ENCODE measurements around the gene C8B. TPM values are rescaled to one million over a fixed set of nuclear protein-coding genes. Genes with fewer than 3 reads are reported as not detected.

The C8B gene
- not detected for total RNA-seq

DNA sequence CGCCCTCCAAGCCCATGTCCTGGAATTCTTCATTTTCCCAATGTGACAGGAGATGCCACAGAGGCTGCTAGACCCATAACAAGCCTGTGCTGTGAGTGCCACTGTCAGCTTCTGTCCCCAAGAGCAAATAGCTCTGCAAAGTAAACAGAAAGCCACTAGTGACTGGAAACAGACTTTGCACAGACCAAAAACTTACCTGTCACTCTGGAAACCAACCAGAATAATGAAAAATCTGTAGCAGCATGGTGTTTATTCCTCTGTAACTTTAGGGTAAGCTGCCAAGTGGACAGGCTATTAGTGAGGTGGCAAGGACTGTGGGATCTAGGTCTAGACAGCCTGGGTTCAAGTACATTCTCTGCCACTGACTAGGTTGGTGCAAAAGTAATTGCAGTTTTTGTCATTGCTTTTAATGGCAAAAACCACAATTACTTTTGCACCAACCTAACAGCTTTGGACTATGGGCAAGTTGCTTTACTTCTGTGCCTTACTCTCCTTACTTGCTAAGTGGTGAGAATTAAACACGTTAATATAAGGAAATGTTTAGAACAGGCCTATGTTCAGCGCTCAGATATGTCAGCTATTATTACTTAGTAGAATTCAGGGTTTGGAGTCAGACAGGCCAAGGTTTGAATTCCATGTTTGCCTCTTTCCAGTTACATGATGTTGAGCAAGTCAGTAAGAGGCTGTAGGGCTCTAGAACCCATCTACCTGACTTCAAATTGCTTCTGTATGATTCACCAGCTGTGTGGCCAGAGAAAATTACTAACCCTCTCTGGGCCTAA is at the start of gene C8B:
Gene C8B, minus strand, starts transcription at position 100 of the 782 bp plus-strand sequence. Its CDS starts 67 bp downstream, at position 33.
- DNase-seq: no peak

DNA sequence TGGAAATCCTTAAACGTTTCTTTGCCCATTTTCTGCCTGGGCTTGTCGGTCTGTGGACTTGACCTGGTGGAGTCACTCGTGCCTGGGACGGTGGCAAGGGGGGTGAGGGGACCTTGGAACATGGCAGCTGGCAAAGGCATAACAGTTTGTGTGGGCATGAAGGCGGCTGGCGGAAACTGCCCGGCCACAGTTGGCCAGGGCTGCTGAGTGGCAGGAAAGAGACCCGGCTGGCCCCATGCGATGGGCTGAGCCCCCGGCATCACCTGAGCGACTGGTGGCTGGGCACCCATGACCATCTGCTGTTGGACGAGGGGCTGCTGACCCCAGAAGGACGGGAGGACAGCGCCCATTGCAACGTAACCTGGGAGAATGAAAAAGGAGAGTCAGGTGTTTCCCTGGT is 49.3 kb upstream of the C8B start:
- DNase-seq: no peak

DNA sequence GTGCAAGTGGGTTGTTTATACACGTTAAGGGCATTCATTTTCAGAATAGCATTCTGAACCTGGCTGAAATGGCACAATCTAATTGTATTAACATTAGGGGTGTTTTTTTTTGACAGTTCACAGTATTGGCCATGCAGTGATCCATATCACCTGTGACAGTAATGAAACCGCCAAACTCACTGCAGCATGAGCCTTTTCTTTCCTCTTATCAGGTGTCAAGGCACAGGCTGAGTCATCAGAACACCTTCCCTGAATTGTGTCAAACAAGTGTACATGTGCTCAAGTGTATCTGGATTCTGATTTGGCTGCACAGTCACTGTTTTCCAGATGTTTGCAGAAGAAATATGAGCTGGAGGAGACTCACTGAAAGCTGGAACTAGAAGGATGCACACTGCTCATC is 47.7 kb upstream of the C8B start:
- no peak for DNase-seq

DNA sequence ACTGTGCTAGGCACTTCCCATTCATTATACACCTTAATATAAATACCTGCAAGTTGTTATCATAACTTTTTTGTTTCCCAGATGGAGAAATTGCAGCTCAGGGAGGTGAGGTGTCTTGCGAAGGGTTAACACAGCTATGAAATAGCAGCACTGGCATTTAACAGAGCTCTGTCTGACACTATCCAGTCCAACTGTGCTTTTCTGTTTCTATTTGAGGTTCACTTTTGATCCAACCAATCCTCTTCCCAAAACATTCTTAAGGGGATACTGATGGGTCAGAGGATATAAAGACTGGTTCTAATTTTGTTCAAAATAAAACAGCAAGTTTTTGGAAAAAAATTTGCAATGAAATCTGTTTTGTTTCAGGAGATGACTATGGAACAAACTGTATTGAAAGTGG is 46.5 kb upstream of the C8B start:
- no peak for DNase-seq

DNA sequence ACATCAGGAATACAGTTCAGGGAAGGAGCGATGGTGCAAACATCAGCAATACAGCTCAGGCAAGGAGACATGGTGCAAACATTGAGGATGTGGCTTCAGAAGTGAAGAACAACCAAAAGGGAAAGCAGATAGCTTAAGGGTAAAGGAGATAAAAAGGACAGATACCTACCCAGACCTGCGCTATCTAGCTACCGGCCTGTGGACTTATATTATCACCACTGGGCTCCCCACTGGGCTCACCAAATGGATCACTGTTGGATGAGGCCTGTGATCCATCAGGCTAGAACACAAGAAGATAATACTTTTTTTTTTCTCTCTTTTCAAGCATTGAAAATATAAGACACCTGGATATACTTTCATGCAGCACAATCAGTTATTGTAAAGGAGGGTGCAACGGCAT is 44.7 kb upstream of the C8B start:
- DNase-seq: no peak

DNA sequence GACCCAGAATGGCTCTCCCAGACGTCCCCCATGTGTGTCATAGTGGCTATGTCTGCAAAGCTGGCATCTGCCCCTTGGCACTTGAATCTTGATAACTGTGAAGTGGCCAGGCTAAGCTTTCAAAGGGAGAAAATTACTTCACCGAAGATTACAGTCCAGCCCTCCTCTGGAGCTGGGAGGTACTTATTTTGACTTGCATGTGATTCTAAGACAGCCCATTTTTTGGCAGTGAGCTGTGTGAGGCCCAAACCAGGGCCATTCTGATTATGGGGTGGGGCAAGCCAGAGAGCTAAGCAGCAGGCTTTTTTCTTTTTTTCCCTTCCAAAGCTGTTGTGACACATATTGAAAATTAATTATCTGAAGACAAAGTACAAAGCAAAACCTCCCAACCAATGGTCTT is 42.1 kb upstream of the C8B start:
- DNase-seq: no peak

DNA sequence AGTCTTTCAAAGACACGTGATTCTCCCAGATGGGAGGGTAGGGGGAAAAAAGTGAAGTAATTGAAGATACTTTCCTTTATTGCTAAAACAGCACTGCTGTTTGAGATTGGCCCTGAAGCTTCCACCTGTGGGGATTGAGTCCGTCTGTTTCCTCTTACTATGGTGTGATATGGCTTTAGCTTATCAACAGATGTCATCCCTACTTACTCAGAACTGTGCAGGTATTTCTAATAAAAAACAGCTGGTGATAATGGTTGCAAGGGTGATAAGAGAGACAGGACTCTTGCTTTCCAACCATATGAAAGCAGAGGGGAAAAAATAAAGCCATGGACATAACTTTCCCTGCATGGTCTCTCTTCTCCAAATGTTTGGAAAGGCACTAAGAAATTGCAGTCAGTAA is 41.7 kb upstream of the C8B start:
- DNase-seq: no peak

DNA sequence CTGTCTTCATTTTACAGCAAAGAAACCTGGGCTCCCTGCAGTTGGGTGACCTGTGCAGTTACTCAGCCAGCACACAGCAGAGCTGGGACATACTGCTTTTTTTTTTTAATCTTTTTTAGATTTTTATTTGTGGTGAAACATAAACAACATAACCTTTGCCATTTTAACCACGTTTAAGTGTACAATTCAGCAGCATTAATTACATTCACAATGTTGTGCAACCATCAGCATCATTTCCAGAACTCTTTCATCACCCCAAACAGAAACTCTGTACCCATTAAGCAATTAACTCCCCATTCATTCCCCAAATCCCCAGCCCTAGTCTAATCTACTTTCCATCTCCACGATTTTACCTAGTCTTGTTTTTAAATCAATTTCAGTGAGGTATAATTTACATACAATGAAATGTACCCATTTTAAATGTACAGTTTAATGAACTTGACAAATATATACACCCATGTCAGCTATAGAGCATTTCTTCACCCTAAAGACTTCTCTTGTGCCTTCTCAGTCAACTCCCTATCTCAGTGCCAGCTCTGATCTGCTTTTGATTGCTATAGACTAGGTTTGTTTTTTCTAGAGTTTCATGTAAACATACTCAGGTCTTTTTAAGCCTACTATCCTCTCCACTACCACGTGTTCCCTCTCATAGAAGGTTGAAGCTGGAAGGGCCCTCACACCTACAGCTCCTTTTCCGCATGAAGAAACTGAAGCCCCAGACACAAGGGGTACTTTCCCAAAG is 37.8 kb upstream of the C8B start:
- DNase-seq: no peak

DNA sequence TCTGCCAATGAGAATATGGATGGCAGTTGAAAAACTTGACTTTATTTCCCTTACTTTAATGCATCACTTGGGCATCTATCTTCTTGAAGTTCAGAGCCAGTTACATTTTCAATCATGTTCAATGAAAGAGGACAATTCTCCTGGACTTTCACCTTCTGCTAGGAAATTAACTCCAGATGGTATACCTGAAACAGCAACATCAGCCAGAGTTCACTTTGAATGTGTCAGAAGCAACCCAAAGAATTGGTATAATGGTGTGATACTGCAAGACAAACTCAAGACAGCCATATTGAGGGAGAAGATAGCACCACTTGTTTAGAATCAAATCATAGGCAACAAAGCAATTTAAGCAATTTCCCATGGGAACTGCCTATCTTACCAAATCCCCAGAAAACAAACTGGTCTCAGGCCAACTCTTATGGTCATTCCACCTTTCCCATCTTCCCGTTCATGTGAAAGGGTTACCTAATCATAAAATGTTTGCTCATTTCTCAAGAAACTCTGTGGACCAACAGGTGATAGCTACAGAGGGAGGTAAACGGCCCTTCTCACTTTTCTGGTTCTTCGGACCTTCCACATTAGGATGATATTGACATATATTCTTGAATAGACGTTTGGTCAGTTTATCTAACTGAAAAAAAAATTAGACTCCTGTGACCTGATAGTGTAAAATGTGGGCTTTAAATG is 29.7 kb upstream of the C8B start:
- DNase-seq: no peak

DNA sequence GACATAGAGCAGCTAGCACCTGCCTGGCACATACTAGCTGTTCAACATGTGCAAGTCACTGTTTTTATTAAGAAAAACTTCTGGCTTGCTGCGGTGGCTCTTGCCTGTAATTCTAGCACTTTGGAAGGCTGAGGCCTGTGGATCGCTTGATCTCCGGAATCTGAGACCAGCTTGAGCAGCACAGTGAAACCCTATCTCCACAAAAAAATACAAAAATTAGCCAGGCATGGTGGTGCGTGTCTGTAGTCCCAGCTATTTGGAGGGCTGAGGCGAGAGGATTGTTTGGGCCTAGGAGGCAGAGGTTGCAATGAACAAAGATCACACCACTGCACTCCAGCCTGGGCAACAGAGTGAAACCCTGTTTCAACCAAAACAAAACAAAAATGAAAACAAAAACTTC is 27.7 kb upstream of the C8B start:
- no peak for DNase-seq

DNA sequence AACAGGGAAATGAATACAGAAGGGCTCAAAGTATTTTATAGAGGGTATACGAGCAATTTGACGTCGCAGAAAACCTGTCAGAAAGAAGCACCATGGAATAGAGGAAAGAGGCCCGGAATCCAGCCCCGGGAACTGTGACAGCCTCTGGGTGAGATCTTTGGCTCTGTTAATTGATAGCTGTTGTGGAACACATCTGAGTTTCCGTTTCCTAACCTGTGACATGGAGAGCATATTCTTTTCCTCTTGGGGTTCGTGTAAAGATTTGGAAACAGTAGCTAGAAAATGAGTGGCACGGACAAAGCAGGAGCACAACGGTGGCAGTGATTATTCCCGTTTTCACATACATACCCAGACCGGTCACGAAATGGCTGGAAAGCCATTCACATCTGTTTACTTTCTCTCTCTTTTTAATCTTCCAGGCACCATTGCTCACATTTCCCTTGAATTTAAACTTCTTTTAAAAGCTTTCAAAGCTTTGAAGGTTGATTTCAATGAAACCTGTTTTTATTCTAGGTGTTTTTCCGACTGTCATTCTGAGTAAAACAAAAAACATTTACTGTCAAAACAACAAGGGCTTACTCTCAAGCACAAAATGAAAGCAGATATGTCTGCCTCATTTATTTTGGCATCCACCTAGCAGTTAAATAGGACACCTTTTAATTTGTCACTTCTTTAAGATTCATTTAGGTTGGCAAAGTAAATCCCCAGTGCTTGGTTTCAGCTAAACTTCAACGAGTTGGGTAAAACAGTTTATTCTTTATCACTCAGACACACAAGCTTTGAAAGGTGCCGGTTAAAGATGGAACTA is 26.7 kb upstream of the C8B start:
- no peak for DNase-seq

DNA sequence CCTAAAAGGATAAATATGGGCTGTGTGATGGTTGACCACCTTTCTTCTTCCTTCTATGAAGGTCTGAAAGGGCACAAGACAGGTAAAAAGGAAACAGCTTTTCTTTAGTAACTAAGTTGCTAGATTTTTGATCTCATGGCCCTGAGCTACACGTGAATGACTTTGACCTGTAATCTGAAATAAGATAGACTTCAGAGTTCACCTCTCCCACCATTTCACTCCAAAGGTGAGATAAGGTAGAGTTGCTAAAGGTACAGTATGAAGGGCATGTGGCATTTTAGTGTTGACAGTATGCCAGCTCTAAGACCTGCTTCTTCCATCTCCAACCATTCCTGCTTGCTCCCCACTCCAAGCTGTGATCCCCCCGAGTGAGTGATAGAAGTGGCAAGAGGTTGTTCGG is 25.8 kb upstream of the C8B start:
- DNase-seq: no peak

DNA sequence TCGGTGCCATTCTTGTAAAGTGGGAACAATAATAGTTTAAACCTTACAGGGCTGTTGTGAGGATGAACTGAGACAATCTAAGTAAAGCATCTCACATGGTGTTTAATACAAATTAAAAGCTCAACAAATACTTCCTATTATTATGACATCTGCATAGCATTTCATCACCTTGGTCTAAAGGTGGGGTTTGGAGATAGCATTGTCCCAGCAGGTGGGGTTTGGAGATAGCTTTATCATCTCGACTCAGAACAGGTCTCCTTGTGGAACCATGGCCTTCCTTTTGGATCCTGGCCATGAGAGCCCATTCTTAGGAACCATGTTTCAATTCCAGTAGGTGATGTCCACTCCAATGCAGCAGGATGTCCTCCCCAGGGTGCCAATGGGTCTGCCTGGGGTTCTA is 20.6 kb upstream of the C8B start:
- no peak for DNase-seq

DNA sequence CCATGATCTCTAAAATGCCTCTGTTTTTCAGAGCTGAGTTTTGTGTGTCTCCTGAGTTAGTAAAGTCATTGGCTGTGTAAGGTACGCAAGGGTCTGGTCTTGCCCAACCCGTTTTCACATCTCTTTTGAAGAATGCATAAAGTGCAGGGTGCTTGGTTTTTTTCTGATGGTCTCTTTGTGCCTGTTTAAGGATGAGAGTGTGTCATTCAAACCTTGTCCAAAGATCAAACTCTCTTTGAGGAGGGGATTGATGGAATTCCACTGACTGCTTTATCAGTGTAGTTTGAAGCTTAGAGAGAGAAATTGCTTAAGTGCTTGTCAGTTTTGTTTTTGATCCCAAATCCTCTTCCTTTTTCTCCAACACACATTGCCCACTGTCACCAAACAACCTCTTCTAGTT is 20.0 kb upstream of the C8B start:
- DNase-seq: no peak

DNA sequence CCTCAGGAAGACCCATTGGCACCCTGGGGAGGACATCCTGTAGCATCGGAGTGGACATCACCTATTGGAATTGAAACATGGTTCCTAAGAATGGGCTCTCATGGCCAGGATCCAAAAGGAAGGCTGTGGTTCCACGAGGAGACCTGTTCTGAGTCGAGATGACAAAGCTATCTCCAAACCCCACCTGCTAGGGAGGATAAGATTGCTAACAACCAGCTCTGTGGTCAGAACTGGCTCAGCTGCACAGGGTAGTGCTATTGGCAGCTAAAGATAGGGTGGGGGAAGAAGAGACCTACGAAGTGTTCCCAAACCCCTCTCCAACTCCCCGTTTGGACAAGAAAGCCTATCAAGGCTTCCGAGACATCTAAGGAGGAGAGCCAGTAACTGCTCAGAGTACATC is 17.7 kb upstream of the C8B start:
- no peak for DNase-seq

DNA sequence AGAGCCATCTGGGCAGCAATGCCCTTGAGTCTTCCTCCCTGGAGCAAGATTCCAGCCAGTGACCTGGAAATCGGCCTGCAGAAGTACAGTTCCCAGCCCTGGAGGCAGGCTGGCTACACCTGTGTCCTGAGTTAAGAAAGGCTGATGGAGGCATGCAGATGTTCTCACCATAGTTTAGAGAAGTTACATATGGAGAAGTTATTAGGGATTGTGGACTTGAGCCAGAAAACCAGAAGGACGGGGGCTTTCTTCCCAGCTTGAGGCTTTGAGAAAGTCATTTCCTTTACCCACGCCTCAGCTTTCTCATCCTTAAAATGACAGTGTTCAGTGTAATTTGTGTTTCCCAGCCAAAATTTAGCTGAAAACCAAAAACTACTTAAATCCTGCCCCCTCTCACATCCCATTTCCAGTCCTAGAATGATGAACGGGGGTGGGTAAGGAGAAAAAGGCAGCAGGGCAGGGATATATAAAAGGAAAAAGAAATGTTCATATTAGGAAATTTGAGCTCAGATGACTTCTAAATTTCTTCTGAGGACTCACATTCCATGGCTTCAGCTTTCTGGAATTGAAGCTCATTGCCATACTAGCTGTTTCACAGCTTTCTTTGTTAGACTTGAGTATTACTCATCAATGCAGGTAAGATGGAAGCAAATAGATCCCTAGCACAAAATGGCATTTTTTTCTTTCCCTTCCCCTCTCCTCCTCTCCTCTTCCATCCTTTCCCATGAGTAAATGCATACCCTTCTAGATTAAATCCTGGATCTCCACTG is 14.4 kb upstream of the C8B start:
- DNase-seq: no peak

DNA sequence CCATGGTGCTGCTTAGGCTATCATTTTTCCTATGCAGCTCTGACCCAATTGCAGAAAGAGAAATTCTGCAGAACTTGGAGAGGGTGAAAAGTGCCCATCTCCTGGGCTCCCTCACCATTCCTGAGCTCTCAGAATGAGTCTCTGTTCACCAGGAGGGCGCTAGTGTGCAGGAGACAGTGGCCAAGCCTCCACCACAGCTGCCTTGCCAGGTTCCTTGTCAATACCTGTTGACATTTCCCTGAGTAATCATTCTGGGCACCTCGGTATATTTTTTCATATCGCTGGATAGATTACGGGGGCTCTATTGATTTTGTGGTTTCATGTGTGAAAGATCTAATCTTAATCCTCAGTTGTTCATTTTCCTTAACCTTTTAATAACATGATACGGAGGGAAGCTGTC is 13.0 kb upstream of the C8B start:
- DNase-seq: no peak

DNA sequence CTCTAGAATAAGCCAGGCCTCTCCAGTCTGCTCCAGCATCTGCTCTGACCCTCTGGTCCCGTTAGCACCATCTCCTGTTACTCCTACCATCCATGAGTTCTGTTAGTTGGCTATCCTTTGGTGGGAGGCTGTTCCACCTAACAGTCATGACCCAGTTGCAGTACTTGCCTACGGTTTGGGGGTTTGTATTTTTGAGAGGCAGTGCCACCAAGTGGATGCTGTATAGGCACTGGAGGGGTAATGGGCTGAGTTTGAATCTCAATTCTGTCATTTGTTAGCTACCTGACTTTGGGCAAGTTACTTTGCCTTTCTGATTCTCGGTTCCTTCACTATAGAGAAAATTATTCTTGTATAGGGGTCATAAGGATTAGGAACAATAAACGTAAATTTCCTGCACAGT is 12.1 kb upstream of the C8B start:
- no peak for DNase-seq

DNA sequence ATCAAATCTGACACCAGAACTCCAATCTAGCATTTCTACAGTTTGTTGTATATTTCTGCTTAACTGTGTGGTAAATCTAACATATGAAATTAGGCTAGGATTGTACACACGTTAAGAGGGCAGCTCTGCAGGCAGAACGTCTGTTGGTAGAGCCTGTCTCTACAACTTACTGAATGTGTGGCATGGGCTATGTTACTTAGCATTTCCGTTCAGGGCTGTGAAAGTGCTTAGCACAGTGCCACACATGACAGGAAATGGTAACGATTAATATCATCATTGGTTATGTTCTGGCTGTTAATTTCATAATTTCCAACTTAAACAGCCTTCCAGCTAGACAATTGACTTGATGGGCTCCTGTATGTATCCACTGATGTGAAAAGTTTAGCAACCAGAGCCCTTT is 9.6 kb upstream of the C8B start:
- DNase-seq: no peak

DNA sequence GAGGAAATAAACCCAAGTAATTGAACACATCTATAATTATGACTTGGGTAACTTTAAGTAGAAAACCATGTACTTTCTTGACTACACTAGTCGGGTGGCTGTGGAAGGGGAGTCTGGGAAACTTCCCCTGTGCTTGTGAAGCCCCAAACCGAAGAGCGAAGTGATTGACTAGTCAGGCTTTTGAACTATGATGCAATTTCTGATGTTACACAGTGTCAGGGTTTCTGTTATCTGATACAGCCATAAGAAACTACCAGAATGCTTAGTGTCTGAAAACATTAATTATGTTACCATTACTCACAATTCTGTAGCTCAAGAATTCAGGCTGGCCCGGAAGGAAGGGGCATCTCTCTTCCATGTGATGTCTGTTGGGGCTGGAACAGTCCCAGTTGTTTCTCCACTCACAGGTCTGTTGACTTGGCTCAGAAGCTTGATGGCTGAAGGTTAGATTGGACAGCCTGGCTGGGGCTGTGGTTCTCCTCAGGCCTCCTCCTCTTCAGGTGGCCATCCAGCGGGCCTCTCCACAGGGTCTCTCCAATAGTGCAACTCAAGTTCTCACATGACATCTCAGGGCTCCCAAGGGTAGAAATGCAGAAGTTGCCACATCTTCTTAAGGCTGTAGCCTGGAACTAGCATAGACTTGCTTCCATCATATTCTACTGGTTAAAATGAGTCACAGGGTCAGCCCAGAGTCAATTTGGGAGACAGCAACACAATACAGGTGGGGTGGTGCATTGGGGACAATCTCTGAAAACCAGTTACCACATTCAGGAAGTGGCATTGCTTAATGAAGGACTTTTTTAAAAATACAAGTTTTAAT is 8.3 kb upstream of the C8B start:
- no peak for DNase-seq

DNA sequence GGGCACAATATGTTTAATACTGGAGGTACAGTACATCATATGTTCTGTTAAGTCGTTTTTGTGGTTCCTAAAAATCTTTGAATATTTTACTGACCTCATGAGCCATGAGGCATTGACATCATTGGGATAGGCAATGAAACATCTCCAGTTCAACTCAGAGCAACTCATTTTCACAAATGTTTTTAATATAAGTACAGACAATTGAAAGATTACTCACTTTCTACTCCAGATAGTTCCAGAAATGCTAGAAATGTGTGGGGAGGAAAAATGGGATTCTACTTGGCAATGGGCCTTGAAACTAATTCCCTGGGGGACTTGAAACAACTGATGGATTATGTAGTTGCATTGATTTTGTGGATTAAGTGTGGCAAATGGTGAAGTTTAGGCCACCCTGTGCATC is 7.2 kb upstream of the C8B start:
- DNase-seq: no peak

Data from skin of body (tissue), 2 donors.